Activated naive CD4-positive, alpha-beta T cell treated with anti-CD3 and anti-CD28 coated beads, Interleukin-2, amount 50 U/mL, for 16 hours (primary cell): Measurements from ENCODE around the gene KCNMA1.

Experiments used
- DNase-seq: peaks from one replicate; pipeline ENCODE4 v3.0.0-alpha.2; 2020

KCNMA1 gene

DNA sequence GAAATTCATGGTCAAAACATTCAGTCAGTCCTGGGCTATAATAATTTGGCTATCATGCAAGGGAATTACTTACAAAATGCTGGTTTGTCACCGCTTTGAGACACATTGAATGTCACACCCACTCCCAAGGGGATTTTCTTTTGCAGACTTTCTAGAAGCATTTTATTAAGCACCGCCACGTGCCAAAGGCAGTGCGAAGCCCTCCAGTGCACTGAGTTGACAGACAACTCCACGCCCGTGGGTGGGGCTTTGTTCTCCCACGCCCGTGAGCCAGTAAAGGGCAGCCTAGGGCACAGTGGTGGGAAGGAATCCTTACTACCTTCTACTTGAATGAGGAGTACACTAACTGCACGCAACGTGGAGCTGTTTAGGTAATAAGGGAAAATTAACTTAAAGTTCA, 515.8 kb downstream of the KCNMA1 start:
- DNase-seq = no peak

DNA sequence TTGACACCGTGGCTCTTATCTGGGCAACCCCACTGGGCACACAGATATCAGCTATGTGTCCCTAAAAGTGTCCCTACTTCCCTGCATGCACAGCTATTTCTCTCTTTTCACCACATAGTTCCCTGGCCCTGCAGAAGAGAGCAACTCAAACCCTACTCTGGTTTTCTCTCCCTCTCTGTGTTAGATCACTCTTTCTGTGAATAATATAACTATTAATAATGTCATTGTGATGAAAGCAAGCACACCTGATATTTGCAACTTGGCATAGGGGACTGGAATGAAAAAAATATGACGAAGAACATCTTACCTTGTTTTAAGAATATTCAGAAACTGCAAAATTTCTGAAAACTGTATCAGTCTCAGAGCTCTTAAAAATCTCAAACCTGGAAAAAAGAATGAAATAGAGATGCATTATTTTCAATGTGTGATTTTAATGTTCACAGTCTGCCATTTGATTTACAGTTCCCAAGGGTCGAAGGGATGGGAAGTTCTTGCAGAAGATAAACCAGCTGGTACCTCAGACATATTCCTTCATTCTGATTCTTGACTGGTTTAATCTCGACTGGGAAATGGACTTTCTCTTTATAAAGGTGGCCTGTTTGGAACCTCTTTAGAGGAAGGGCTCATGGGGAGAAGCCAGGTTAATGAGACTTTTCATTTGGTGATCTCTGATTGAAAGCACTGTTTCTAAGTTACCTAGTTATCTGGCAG, 516.8 kb downstream of the KCNMA1 start:
- no peak for DNase-seq

DNA sequence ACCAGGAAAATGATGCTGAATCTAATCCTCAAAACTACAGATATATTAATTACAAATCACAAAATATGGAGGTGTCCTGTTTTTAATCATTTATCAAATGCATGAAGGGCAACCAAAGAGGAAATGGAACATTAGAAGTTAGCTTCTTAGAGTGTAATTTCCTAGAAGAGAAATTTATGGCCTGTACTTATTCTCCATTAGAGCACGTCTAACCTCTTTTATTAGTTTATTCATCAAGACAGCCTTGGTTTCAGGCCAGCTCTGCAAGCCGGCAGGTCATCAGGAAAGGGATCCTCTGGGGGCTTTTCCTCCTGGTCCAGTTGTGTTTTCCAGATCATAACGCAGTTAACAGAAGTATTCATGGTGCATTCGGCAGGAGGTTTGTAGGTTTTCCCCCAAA, 517.6 kb downstream of the KCNMA1 start:
- no peak for DNase-seq

DNA sequence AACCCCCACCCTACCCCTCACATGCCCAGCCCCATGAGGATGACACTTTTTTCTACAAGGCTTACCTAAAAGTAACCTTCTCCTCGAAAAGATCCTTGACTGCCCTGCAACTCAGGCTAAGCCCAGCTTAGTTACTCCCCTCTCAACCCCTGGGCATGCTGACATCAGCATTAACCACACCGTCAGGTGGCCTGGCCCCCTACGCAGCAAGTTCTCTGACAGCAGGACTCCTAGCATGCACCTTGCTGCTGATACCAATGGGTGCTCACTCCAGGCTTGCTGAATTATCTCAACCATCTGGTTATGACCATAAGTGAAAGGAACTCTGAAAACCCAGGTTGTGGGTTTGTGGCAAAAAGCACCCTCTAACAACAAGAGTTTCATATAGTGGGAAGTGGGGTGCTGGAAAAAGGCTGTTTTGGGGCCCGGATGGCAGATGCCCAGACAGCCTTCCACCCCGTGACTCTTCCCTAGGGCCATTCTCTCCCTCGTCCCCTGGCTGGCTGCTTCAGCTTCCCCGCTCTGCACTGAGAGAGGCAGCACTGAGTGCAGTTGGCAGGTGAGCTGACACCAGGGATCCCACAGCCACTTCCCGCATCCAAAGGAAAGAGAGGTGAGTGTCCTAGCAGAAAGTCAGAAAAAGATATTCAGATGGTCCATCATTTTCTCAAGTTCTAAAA, 518.9 kb downstream of the KCNMA1 start:
- DNase-seq = no peak

DNA sequence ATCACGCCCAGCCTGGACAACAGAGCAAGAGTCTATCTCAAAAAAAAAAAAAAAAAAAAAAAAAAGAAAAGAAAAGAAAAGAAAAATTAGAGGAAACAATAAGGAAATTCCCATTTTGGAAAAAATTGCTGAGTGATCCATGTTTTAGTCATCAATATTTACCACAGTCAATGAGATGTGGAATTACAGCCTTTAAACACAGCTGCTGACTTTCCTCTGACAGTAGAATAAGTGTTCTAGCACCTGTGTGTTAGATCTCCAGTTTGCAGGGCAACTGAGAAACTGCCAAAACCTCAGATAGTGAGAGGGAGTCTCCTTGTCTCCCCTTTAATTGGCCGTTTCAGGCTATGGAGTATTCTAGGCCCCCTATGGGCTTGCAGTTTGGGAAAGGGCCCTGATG, 520.1 kb downstream of the KCNMA1 start:
- no peak for DNase-seq

DNA sequence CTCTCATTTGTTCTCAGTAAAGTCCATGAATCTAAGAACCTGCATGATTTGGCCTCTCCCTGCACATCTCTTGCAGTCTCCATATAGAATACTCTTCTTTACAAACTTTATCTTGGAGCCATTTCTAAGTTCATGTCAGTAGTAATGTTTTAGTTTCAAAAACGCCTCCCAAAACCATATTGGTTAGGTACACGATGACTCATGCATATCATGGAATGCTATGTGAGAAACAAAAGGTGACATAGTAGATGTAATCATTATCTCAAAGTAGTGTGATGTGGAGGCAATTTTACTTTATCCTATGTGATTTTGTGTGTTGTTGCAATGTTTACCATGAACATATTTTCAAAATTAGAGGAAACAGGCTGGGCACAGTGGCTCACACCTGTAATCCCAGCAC, 520.7 kb downstream of the KCNMA1 start:
- no peak for DNase-seq

DNA sequence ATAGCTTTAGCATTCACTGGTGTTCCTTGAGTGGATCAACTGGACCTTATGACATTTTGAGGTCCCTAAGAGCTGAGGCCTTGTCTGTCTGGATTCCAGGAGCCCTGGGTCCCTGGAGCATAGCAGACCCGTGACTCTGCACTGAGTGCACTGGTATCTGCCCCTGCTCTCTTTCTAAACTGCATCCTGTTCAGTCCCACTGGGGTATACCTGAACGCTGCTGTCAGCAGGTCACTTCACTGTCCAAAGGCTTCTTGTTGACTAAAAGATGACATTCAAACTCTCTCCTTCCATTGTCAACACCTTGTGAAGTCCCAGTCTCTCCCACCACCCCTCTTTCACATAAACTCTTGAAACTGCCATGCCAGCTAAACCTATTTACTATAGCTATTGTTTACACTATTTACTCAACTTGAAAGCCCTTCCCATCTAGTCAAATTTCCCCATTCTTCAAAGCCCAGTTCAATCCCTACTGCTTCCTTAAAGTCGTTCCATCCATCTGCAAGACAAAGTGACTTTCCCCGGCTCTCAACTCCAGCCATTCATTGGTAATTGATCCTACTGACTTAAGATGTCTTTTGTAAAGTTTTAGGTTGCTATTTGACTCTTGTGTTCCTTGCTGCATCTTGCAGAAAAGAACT, 523.3 kb downstream of the KCNMA1 start:
- DNase-seq = no peak

DNA sequence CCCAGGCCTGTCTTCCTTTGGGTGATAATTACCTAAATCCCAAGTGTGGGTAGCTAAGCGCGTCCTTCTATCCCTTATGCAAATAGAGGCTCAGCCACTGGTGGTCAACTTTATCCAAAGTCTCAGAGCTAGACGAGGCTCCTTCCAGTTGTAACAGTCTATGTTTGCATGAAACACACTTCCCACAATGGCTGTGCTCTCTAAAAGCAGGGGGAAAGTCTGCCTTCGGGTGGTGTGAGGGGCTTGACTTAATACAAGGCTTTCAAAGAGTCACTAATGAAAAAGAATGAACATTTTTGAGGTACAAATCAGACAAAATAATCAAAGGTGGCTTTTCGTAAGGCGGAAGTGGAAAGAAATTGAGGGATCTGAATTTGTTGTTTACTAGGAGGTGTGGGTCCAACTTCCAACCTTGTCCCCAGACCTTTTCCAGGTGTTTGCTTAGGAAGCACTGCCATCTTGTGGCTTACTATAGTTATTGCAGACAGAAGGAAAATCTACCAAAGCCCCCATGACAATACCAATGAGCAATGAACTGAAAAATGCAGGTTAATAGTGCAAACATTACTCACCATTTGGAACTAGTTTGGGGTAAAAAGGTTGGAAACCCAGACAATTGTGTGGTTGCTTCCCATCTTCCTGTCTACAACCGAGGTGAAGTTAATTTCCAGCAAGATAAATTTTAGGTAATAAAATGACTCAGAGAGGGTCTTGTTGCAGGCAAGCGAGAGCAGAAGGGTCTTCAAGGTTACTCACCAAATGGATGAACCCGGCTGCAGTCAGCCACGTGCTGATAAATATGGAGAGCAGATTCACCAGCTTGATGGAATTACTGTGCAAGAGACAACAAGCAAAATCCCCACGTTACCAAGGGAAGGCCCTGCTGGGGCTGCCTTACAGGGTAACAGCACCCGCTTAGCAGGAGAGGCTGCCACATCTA, 525.7 kb downstream of the KCNMA1 start:
- no peak for DNase-seq

DNA sequence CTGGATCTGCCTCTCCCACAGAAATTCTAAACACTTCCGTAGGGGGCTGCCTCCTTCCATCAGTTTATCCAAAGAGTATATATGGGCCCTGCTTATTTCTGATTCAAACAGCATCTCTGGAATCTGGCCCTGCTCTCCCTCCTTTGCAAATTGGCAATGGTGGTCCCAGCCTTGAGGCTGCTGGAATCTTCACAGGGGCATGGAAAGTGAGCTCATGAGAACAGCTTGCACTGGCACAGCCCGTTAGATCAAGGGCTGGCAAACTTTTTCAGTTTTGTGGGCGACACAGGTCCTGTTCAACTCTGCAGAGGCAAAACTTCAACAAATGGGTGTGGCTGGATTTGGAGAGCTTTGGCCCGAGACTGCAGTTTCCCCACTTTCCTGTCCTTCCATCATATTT, 526.9 kb downstream of the KCNMA1 start:
- DNase-seq = no peak

DNA sequence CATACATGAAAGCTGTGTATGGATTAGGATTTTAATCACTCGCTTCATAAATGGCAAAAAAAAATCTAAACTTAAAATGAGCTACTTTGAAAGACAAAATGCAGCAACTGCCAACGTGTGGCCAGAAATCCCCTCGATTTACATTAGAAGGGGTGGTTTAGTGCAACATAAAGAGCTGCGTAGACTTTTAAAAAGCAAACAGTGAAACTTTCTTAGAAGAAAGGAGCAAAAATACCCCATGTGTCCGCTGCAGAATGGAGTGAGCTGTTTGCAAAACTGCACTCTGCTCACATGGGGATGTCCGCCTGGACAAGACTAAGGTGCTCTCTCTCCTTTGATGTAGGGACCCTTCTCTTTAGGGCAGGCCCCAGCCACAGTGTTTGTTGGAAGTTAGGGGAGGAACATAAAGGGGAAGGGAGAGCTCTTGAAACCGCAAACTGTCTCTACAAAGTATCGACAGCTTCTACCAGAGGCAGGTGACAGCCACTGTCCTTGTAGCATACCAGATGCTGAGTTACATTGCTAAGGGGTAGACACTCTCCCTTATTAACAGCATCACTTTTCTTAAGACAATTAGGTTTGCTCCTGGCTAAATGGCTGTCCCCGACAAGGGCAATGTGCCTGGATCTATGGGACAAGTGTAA, 528.1 kb downstream of the KCNMA1 start:
- no peak for DNase-seq

DNA sequence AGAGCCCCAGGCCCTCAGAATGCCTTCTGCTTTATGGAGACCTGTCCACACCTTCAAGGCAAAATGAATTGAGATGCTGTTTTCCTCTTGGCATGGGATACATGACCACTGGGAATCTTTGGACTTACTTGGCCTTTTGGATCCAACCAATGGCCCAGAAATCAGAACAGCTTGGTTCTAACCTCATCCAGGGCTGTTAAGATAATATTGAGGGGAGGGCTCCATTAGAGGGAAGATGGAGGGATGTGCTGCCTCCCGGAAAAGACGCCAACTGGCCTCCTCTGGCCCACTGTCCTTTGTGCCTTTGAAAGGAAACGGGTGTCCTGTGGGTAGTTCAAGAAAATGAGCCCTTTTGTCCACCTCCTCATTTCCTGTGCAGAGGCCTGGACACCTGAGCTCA, 530.9 kb downstream of the KCNMA1 start:
- no peak for DNase-seq

DNA sequence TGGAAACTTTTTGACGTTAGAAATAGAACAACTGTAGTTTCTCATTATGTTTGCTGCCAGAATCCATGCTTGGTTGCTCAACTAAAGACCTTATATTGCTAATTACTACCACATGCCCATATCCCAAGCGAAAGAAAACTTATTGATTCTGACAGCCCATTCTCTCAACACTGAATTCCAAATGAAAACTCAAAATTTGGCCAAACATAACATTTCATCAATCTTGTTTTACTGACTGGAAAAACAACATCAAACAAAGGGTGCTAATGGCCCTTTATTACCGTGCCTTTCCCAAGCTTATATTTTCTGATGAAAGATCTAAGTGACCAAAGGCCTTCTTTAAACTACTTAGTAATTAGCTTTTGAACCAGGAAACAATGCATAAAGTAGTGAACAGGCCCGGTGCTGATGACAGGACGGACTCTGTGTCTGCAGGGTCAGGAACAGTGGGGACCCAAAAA, 531.8 kb downstream of the KCNMA1 start:
- DNase-seq = no peak

DNA sequence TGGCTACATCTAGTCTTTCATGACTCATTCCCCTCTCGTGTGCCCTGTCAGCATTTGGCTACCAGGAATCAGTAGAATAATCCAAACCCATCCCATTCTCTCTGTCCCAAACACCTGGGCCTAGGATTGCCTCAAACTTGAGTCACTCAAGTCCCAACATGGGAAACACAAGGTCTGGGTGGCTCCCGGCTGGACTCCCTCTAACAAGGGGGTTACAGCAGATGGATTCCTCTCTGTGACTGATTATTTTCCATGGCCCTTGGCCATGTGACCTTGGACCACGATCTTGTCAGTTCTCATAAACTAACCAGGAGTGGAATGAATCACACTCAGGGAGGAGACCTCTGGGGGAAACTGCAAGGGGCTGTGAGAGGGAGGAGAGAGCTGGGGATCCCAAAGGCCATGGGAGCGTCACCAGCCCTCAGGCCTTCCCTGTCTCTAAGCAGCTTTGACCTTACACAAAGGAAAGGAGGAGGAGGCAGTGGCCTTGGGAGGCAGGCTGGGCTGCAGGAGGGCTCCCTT, 533.1 kb downstream of the KCNMA1 start:
- no peak for DNase-seq

DNA sequence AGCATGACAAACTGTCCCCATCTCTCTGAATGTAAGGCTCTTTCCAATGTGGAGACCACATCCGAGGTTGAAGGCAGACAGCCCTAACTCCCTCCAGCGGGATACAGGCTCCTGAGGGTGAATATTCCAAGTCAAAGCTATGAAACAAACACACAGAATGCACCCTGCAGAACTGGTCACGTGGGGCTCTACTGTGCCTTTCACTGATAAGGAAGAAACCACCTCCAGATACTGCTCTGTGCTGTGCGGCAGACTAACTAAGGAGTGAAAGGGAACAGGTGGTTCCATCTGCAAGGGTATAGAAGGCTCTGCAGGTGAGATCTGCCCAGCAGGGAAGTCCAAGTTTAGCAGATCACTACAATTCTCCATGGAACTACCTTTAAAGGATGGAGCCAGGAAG, 534.4 kb downstream of the KCNMA1 start:
- DNase-seq = no peak

DNA sequence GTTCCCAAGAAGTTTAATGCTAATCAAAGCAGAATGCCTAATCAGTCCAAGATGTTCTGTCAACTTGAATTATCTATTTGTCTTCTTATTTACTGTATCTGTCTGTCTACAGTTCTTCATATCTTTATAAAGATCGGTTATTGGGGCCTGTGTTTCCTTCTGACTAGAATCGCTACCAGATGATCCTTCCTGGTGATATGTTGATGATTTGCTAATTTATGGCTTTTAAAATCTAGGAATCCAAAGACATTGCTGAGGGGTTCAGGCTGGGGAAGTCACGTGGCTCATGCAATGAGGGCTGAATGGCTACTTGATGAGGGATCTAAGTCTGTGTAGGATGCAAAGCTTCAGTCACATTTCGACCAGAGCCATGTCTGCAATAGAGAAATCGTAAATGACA, 536.3 kb downstream of the KCNMA1 start:
- no peak for DNase-seq

DNA sequence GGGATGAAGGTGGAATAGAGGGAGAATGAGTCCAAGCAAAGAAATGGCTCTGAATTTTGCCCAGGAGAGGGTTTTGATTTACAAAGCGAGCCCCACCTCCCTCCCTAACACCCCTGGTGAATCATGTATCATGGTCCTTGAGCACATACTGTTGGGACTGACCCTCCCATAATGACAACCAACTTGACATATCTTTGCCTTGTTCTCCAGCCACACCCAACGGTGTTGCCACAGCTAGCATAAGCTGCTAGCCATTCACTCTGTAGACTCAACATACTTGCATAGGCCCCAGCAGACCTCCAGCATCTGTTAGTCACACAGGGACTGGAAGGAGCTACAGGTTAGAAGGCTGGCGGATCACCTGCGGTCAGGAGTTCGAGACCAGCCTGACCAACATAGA, 538.5 kb downstream of the KCNMA1 start:
- no peak for DNase-seq

DNA sequence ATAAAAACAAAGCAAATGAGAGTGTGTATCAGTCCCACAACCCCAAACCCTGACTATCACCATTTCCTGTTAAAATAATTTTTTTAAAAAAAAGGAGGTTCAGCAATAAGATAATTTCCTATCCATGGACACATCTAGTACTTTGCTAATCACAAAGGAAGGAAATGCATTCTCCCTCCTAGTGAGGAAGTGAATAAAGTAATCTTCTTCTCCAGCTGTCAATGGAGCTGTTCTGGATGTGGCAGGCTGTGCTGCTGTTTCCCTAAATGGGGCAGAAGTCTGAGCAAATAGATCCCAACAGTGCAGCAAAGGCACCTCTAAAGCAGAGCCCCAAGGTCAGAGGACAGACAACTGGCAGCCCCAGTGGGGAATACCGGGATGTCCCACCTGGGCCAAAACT, 540.0 kb downstream of the KCNMA1 start:
- no peak for DNase-seq

DNA sequence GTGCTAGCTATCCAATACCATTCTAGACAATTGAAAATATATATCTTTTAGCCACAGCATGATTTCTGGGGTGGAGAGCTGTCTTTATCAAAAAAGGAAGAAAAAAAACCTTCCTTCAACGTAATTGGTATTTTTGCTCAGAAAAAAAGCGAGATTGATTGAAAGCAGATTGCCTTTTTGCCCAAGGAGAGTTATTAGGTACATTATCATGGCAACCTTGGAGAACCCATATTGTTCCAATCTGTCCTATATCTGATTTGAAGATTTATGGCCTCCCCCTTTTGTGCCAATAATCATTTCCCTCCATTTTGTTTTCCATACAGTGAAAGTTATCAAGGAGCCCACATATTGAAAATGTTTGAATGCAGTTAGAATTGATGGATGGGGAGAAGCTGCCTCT, 544.5 kb downstream of the KCNMA1 start:
- no peak for DNase-seq

DNA sequence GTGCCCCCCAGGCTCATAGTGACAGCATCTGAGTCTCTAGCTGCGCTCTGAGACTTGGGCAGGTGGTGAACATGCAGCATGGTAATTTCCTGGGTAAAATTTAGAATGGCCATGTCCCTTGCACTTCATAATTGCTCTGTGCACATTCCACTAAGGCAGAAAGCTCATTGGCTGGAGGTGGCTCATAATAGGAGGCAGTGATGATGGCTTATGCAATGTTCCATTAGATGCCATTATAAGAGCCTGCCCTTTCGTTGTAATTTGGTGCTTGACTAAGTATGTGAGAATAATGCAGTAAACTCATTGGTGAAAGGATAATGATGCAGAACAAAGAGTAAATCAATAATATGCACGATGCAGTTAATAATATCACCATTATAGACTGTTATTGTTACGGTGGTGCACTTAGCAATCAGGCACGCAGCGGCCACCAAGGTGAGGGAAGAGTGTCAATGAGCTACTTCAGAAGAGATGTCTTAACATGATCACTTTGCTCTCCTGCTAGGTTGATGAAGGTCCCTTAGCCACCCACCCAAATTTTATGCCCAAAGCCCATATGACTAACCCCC, 545.9 kb downstream of the KCNMA1 start:
- no peak for DNase-seq

DNA sequence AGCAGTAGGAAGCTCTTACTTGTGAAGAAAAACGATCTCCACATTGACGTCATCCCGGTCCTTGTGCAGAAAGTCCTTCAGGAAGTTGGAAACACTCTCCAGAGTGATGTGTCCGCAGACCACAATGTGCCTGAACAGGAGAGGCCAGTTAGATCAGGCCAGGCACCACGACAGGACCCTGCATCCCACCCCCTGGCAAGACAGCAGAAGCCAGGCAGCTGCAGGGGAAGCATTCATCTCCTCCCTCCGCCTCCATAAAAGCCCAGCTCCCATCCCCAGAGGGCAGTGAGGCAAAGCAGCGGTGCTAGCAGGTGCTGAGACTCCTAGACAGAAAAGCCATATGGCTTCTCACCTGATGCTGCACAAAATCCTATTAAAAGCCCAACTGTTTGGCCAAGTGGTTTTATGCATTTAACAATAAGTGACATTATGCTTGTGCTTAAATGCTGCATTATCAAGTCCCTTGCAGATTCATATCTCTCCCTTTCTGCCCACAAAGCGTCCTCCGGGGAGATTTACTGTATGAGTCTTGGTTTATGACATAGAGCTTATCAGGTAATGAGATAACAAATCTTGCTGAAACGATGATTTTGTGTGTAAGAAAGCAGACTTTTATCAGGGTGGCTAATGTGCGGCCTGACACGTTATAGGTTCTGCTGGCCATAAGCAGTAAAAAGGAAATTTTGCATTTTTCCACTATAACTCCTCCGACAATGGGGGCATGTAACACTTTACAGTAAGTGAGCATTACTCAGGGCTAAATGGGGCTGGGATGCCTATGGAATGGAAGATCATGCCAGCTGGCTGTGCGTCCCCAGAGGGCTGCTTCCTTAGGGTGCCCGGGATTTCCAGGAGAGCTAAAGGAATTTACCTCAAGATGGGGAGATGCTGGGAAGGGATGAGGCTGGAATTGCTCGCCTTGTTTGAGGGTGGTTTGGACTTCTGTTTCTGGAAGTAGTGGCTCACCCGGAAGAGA, 546.9 kb downstream of the KCNMA1 start:
- no peak for DNase-seq

DNA sequence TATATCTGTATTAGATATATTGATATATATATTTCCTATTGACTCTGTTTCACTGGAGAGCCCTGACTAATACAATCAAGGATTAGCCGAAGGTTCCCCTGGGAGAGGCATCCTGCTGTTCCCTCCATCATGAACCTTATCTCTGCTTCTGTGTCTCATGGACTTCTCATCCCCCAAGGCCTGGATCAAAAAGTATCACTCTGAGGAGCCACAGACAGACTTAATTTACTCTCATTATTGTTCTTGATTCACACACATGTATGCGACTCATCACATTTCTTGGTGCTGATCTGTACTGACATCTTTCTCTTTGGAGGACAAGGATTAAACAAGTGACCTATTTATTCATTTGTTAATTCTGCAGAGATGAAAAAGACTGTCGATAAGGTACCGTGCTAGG, 550.2 kb downstream of the KCNMA1 start:
- DNase-seq = no peak
